Fibroblast of peridontal ligament (primary cell): ENCODE data around the gene GCK.

ENCODE experiments used
- DNase-seq: peaks from one replicate; pipeline ENCODE4 v3.0.0-alpha.2; 2010; ENCODE audit errors: extremely low read depth

Gene GCK

GRCh38 chr7:44222776-44223261, 33.6 kb upstream of the GCK start:
- DNase-seq, result no peak

- DNase-seq, result no peak
These were observed 32.8 kb upstream of the GCK start for GRCh38 chr7:44222074-44222473.

GRCh38 chr7:44221231-44221791, 32.1 kb upstream of the GCK start:
- DNase-seq, result no peak

- DNase-seq, result no peak
These were observed 31.3 kb upstream of the GCK start for GRCh38 chr7:44220358-44221112.

- no peak for DNase-seq
These were observed 30.8 kb upstream of the GCK start for GRCh38 chr7:44220046-44220357.

GRCh38 chr7:44219371-44220045, 30.3 kb upstream of the GCK start:
- DNase-seq, result no peak

- no peak for DNase-seq
These were observed 29.4 kb upstream of the GCK start for GRCh38 chr7:44218418-44219201.

- DNase-seq, result no peak
These were observed 28.7 kb upstream of the GCK start for GRCh38 chr7:44217852-44218402.

- no peak for DNase-seq
These were observed 28.0 kb upstream of the GCK start for GRCh38 chr7:44217223-44217714.

GRCh38 chr7:44216521-44217222, 27.4 kb upstream of the GCK start:
- DNase-seq, result no peak

GRCh38 chr7:44216019-44216418, 26.8 kb upstream of the GCK start:
- no peak for DNase-seq

- DNase-seq, result no peak
These were observed 26.3 kb upstream of the GCK start for GRCh38 chr7:44215531-44215930.

- DNase-seq, result no peak
These were observed 24.7 kb upstream of the GCK start for GRCh38 chr7:44213877-44214388.

- no peak for DNase-seq
These were observed 24.1 kb upstream of the GCK start for GRCh38 chr7:44213206-44213876.

GRCh38 chr7:44212581-44213184, 23.4 kb upstream of the GCK start:
- DNase-seq, result no peak

GRCh38 chr7:44212018-44212417, 22.8 kb upstream of the GCK start:
- no peak for DNase-seq

GRCh38 chr7:44211126-44211675, 22.0 kb upstream of the GCK start:
- no peak for DNase-seq

- no peak for DNase-seq
These were observed 20.9 kb upstream of the GCK start for GRCh38 chr7:44210107-44210506.

- no peak for DNase-seq
These were observed 18.8 kb upstream of the GCK start for GRCh38 chr7:44208085-44208484.

GRCh38 chr7:44206008-44206407, 16.8 kb upstream of the GCK start:
- DNase-seq, result no peak
